Measurements from ENCODE around the gene YKT6.

DNA sequence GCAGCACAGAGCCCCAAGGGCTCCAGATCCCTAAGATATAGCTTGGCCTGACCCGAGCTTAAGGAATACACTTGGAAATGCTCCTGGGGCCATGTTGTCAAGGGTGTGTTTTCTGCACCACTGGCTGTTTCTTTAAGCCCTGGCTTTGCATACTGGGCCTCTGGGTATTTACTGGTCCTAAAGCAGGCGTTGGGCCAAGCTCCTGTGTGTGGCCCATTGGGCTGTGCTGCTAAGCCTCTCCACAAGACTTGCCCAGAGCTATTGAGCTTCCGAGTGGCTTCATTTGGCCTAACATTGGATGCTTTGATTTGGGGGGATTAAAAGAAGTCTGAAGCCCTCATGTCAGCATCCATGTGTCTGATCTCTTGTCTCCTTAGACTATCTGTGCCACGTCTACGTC is 5.2 kb downstream of the YKT6 start:
- no peak for TF ChIP-seq POLR2A (IDR thresholded peaks at IDR 0.05)
- TF ChIP-seq, protein P1, sequence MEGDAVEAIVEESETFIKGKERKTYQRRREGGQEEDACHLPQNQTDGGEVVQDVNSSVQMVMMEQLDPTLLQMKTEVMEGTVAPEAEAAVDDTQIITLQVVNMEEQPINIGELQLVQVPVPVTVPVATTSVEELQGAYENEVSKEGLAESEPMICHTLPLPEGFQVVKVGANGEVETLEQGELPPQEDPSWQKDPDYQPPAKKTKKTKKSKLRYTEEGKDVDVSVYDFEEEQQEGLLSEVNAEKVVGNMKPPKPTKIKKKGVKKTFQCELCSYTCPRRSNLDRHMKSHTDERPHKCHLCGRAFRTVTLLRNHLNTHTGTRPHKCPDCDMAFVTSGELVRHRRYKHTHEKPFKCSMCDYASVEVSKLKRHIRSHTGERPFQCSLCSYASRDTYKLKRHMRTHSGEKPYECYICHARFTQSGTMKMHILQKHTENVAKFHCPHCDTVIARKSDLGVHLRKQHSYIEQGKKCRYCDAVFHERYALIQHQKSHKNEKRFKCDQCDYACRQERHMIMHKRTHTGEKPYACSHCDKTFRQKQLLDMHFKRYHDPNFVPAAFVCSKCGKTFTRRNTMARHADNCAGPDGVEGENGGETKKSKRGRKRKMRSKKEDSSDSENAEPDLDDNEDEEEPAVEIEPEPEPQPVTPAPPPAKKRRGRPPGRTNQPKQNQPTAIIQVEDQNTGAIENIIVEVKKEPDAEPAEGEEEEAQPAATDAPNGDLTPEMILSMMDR (IDR thresholded peaks at IDR 0.05), result no peak

Measured in testis (tissue), 2 donors.